ENCODE measurements around the gene MRPL52.
"Not testable (repeated sequence)": the region's sequence is repeated elsewhere in the genome, so short reads cannot be mapped to it uniquely, and the experiment has no call there.

The MRPL52 gene

GRCh38 chr14:22854963-22855724, 25.5 kb downstream of the MRPL52 start:
- DNase-seq (ENCODE audit: low spot score), result no peak

GRCh38 chr14:22856428-22856827, 26.7 kb downstream of the MRPL52 start:
- no peak for DNase-seq (ENCODE audit: low spot score)

- DNase-seq (ENCODE audit: low spot score), result not testable (repeated sequence)
Observed at GRCh38 chr14:22860377-22860776, 30.7 kb downstream of the MRPL52 start.

- no peak for DNase-seq (ENCODE audit: low spot score)
Observed at GRCh38 chr14:22861651-22862050, 32.0 kb downstream of the MRPL52 start.

GRCh38 chr14:22864979-22865378, 35.3 kb downstream of the MRPL52 start:
- no peak for DNase-seq (ENCODE audit: low spot score)

- no peak for DNase-seq (ENCODE audit: low spot score)
Observed at GRCh38 chr14:22865424-22866405, 36.0 kb downstream of the MRPL52 start.

GRCh38 chr14:22866874-22867273, 37.2 kb downstream of the MRPL52 start:
- no peak for DNase-seq (ENCODE audit: low spot score)

GRCh38 chr14:22870811-22871223, 41.1 kb downstream of the MRPL52 start:
- DNase-seq (ENCODE audit: low spot score), result no peak

GRCh38 chr14:22871224-22872032, 41.7 kb downstream of the MRPL52 start, which contains the start of gene LRP10:
TSS of gene LRP10 (plus strand) at chr14:22871740. CDS start at chr14:22872304, 564 bp downstream.
- peak; percentile 85 for DNase-seq (ENCODE audit: low spot score)

GRCh38 chr14:22872033-22872832, 42.5 kb downstream of the MRPL52 start:
- DNase-seq (ENCODE audit: low spot score), result peak; percentile 79

GRCh38 chr14:22872833-22873520, 43.3 kb downstream of the MRPL52 start:
- no peak for DNase-seq (ENCODE audit: low spot score)

- DNase-seq (ENCODE audit: low spot score), result no peak
Observed at GRCh38 chr14:22875003-22875747, 45.5 kb downstream of the MRPL52 start.

GRCh38 chr14:22875748-22876319, 46.1 kb downstream of the MRPL52 start:
- no peak for DNase-seq (ENCODE audit: low spot score)

GRCh38 chr14:22877000-22877501, 47.4 kb downstream of the MRPL52 start:
- no peak for DNase-seq (ENCODE audit: low spot score)

- DNase-seq (ENCODE audit: low spot score), result no peak
Observed at GRCh38 chr14:22878271-22879246, 48.9 kb downstream of the MRPL52 start.

GRCh38 chr14:22882064-22882463, 52.4 kb downstream of the MRPL52 start:
- no peak for DNase-seq (ENCODE audit: low spot score)

GRCh38 chr14:22882529-22883172, 53.0 kb downstream of the MRPL52 start:
- peak; percentile 42 for DNase-seq (ENCODE audit: low spot score)
